Lung (tissue), 12 donors: Measurements from ENCODE around the gene SIM2. TPM values are rescaled to one million over a fixed set of nuclear protein-coding genes. Genes with fewer than 3 reads are reported as not detected.
A peak's percentile ranks its signal among the peaks of the same experiment; 100 is the strongest.
"Not testable (repeated sequence)": the region's sequence is repeated elsewhere in the genome, so short reads cannot be mapped to it uniquely, and the experiment has no call there.

ENCODE experiments used
- ATAC-seq: fragments of 200-7000 bp; cut with Tn5 transposase; one replicate; pipeline ENCODE4 v1.9.1; 2020; ENCODE audit warnings: moderate number of reproducible peaks; ENCODE audit not compliant: insufficient read depth, low FRiP score
- DNase-seq, 3 donors: peaks; one replicate each; pipeline ENCODE4 v3.0.0-alpha.2; 2013 to 2017
- H3K27ac ChIP-seq, 2 donors: one replicate each; pipeline ENCODE4 v1.5.1; 2013; ENCODE audit warnings: mild to moderate bottlenecking in 2 of 2, moderate library complexity in 2 of 2, control low read depth in 1 of 2, inconsistent platforms in 1 of 2, low read depth in 1 of 2, low read length in 1 of 2
- H3K27me3 ChIP-seq, 3 donors: one replicate each; pipeline ENCODE4 v1.5.1; 2013; ENCODE audit warnings: low read length in 2 of 3; ENCODE audit not compliant: control insufficient read depth in 3 of 3, insufficient read depth in 3 of 3
- H3K36me3 ChIP-seq, 4 donors: one replicate each; pipeline ENCODE4 v1.5.1; 2013; ENCODE audit warnings: low read length in 4 of 4, mild to moderate bottlenecking in 1 of 4, moderate library complexity in 1 of 4; ENCODE audit not compliant: control insufficient read depth in 4 of 4, insufficient read depth in 4 of 4
- H3K4me1 ChIP-seq, 5 donors: one replicate each; pipeline ENCODE4 v1.5.1; 2013; ENCODE audit warnings: low read length in 5 of 5, mild to moderate bottlenecking in 2 of 5, moderate library complexity in 1 of 5; ENCODE audit not compliant: control insufficient read depth in 5 of 5, insufficient read depth in 5 of 5
- H3K4me3 ChIP-seq: one replicate; pipeline ENCODE4 v1.5.1; 2013; ENCODE audit warnings: mild to moderate bottlenecking, control low read depth, moderate library complexity
- H3K9ac ChIP-seq, 2 donors: one replicate each; pipeline ENCODE4 v1.5.1; 2013; ENCODE audit warnings: low read length in 2 of 2, control low read depth in 1 of 2; ENCODE audit not compliant: insufficient read depth in 1 of 2
- H3K9me3 ChIP-seq, 4 donors: one replicate each; pipeline ENCODE4 v1.5.1; 2013; ENCODE audit warnings: low read length in 3 of 4, mild to moderate bottlenecking in 1 of 4, moderate library complexity in 1 of 4; ENCODE audit not compliant: control insufficient read depth in 4 of 4, insufficient read depth in 3 of 4
- CTCF ChIP-seq: IDR thresholded peaks from 2 replicates; pipeline ENCODE4 v1.5.1; 2012; ENCODE audit warnings: mild to moderate bottlenecking; ENCODE audit errors: control extremely low read depth, extremely low read depth
- WGBS, 2 donors: extraction: QIAGEN DNeasy Blood & Tissue Kit; methylation state at CpG; one replicate each; pipeline ENCODE4 v1.1.7; 2013; 5-methylcytosine and 5-hydroxymethylcytosine counted together
- polyA plus RNA-seq, 2 donors: library from polyadenylated mRNA; stranded (reverse); fragments of 200-250 nt; gene quantifications; one replicate each; pipeline ENCODE4 v1.2.1, GENCODE V29; 2013
- total RNA-seq, 2 donors: library from RNA; depleted of rRNA in 1 of 2; stranded (reverse); fragments of >200 nt in 1 of 2; gene quantifications; one replicate each; pipeline ENCODE4 v1.2.1, GENCODE V29; 2014 to 2021
- donor health status: control.
- donor health status: control.
- donor health status: Bipolar disorder and iron deficiency.
- donor health status: healthy.
- donor health status: DM: yes; HTN: yes; CAD: no.

Gene SIM2
- total and polyA plus RNA-seq, 4 donors = not detected

DNA sequence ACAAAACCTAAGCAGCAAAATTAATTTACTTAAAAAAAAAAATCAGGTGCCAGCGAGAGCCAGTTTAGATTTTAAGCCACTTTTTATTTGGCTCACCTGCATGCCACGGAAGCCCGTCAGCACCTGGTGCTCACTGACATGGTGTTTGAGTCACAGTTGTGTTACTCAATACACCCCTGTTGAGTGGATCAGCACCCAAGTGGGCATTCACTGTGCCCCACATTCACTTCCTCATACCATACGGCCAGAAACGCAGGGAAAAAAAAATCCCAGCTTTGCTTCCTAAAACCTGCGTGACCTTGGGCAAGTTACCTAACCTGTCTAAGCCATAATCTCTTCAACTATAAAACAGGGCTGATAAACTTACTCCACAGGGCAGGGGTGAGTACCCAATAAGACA, 42.8 kb upstream of the SIM2 start:
- no peak overlapping the region for H3K27ac ChIP-seq
- H3K36me3 ChIP-seq = no peaks in the 10 kb centered on the region
- ATAC-seq (peak; percentile 81), DNase-seq (no peak)
- TF ChIP-seq CTCF = no peak
- H3K27me3 ChIP-seq = no peaks in the 10 kb centered on the region
- H3K4me1 ChIP-seq = peaks cover 0 to 5% (median 0%) of the 10 kb centered on the region in 5 donors
- H3K9ac ChIP-seq = no peak overlapping the region
- no peak overlapping the region for H3K4me3 ChIP-seq
- 47 to 59% methylated on average over 6 of the region's 6 CpGs for WGBS, 2 donors
- H3K9me3 ChIP-seq = peaks cover 0 to 3% (median 0%) of the 10 kb centered on the region in 4 donors

- H3K27me3 ChIP-seq, H3K4me1 ChIP-seq, H3K27ac ChIP-seq, H3K36me3 ChIP-seq, H3K4me3 ChIP-seq, DNase-seq, ATAC-seq, H3K9me3 ChIP-seq, H3K9ac ChIP-seq: not testable (repeated sequence)
- WGBS, 2 donors = 70 to 74% methylated on average over 1 of the region's 1 CpG
Observed at GRCh38 chr21:36657290-36657689, 41.6 kb upstream of the SIM2 start.

GRCh38 chr21:36657999-36658398, 40.9 kb upstream of the SIM2 start:
- Histone ChIP-seq H3K27ac (no peak overlapping the region), H3K27me3 (no peaks in the 10 kb centered on the region), H3K9me3 (peaks cover 0 to 3% (median 0%) of the 10 kb centered on the region in 4 donors), H3K9ac (no peak overlapping the region), H3K36me3 (no peaks in the 10 kb centered on the region), H3K4me1 (peaks cover 0 to 5% (median 0%) of the 10 kb centered on the region in 5 donors), H3K4me3 (no peak overlapping the region)
- TF ChIP-seq CTCF = no peak
- DNase-seq (no peak), ATAC-seq (no peak)
- WGBS, 2 donors = 95 to 97% methylated on average over 4 of the region's 4 CpGs

DNA sequence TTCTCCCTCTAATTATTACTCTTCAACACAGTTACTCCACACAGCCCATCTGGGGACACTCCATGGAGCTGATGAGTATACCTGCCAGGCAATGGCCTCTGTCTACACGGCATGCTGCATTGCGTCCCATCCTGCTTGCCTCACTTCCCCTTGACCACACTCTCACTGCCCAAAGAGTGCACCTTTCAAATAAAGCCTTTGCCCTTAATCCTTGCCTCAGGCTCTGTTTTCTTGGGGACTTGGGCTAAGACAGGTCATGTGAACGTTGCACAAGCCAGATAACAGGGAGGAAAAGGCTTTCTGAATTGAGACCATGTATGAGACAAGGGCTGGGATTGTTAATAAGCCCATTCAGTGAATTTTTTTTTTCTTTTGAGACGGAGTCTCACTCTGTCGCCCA, 40.0 kb upstream of the SIM2 start:
- no peak for ATAC-seq
- no peak for DNase-seq
- no peak overlapping the region for H3K9ac ChIP-seq
- no peaks in the 10 kb centered on the region for H3K27me3 ChIP-seq
- H3K27ac ChIP-seq = no peak overlapping the region
- H3K4me3 ChIP-seq = no peak overlapping the region
- H3K4me1 ChIP-seq = peaks cover 0 to 5% (median 0%) of the 10 kb centered on the region in 5 donors
- no peaks in the 10 kb centered on the region for H3K36me3 ChIP-seq
- H3K9me3 ChIP-seq = peaks cover 0 to 3% (median 0%) of the 10 kb centered on the region in 4 donors
- TF ChIP-seq CTCF = no peak
- WGBS, 2 donors = 78 to 87% methylated on average over 5 of the region's 5 CpGs
